ENCODE data around the gene C1orf146.
"Not testable (repeated sequence)": the region's sequence is repeated elsewhere in the genome, so short reads cannot be mapped to it uniquely, and the experiment has no call there.

C1orf146 gene

DNA sequence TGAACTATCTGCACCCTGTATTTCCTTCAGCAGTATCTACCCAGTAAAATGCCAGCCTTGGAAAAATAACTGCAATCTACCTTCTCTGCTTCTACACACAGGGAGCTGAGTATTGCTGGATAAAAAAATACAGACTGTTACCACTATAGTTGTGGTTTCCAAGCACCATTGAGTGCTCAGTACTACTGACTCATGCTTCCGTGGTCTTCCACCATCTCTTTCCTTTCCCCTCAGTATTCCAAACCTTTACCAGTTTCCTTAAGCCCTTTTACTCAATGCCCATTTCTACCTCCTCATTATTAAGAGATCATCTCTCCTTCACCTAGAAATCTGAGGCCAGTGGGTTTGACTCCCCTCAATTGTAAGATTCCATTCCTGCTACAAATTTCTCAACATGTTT, 57.2 kb downstream of the C1orf146 start:
- DNase-seq (ENCODE audit: low spot score): no peak

GRCh38 chr1:92276082-92276481, 58.4 kb downstream of the C1orf146 start:
- no peak for DNase-seq (ENCODE audit: low spot score)

- no peak for DNase-seq (ENCODE audit: low spot score)
These were observed 59.5 kb downstream of the C1orf146 start for GRCh38 chr1:92277105-92277723.

DNA sequence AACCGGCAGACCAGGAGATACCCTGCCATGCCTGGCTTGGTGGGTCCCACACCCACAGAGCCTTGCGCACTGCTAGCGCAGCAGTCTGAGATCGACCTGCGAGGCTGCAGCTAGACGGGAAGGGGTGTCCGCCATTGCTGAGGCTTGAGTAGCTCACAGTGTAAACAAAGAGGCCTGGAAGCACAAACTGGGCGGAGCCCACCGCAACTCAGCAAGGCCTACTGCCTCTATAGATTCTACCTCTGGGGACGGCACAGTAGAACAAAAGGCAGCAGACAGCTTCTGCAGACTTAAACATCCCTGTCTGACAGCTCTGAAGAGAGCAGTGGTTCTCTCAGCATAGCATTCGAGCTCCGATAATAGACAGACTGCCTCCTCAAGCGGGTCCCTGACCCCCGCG, 62.1 kb downstream of the C1orf146 start:
- not testable (repeated sequence) for DNase-seq (ENCODE audit: low spot score)

- not testable (repeated sequence) for DNase-seq (ENCODE audit: low spot score)
These were observed 63.7 kb downstream of the C1orf146 start for GRCh38 chr1:92281411-92281810.

- DNase-seq (ENCODE audit: low spot score): no peak
These were observed 73.8 kb downstream of the C1orf146 start for GRCh38 chr1:92291372-92291999.
